GM12865 (cell line): ENCODE results near the gene PRRT1B.

ENCODE experiments used
- DNase-seq: peaks from one replicate; pipeline ENCODE4 v3.0.0; 2010; ENCODE audit warnings: low read depth
- H3K4me3 ChIP-seq: 2 replicates; pipeline ENCODE4 v1.5.1; 2011; ENCODE audit warnings: mild to moderate bottlenecking, low read depth, low read length, control low read depth
- CTCF ChIP-seq: IDR thresholded peaks from 2 replicates; pipeline ENCODE4 v1.5.1; 2011; ENCODE audit warnings: low read length, control low read depth, low read depth, inconsistent platforms; ENCODE audit not compliant: insufficient read depth; ENCODE audit errors: missing control alignments

Gene PRRT1B

GRCh38 chr9:131545003-131545785 is at the start of gene PRRT1B:
PRRT1B (plus strand) TSS chr9:131545523; CDS start chr9:131545616, 93 bp downstream.
- no peak for DNase-seq
- no peak for TF ChIP-seq CTCF
- no peak within 1 kb of the TSS for H3K4me3 ChIP-seq

DNA sequence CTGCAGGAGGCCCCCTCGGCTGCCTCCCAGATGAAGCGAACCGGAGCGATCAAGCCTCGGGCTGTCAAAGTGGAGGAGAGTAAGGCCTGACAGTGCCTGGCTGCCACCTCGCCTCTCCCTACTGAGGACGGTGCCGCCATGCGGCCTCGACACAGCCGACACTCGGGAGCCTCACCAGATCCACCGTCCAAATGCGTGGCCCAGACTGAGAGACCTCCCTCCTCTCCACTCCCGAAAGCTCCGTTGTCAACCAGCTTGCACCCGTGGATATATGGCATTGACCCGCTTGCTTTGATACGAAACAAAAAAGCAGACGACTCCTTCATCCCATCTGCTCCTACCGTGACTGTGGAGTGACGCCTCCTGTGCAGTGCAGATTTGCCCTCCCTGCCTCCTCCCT is 49.5 kb upstream of the PRRT1B start:
- no peak for TF ChIP-seq CTCF

DNA sequence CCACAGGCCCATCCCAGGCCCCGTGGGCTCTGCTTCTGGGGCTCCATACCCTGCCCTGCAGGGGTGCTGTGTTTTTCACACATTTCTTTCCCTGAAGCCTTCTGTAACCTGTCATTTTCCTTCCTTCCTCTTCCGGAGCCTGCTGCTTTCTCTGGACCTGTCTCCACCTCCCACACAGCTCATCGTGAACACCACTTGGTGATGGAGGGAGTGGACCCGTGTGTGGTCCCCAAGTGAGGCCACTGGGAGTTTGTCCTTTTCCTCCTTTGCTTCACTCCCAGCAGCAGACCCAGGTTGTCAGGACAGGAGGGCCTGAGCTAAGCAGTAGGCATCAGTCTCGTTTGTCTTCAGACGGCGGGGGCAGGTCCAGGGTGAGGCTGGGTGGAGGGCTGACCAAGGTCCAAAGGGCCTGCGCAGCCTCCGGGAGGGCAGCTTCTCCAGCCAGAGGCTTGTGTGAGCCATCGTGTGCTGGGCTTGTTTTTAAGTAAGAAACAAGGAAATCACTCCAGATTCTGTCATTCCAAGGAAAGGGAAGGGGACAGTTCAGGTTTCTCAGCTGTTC is 48.4 kb upstream of the PRRT1B start:
- TF ChIP-seq CTCF = no peak
- H3K4me3 ChIP-seq = no peak overlapping the region
- DNase-seq = no peak

More for the DNA sequence above, 49.5 kb upstream of the PRRT1B start:
- H3K4me3 ChIP-seq = no peak overlapping the region
- DNase-seq = no peak

DNA sequence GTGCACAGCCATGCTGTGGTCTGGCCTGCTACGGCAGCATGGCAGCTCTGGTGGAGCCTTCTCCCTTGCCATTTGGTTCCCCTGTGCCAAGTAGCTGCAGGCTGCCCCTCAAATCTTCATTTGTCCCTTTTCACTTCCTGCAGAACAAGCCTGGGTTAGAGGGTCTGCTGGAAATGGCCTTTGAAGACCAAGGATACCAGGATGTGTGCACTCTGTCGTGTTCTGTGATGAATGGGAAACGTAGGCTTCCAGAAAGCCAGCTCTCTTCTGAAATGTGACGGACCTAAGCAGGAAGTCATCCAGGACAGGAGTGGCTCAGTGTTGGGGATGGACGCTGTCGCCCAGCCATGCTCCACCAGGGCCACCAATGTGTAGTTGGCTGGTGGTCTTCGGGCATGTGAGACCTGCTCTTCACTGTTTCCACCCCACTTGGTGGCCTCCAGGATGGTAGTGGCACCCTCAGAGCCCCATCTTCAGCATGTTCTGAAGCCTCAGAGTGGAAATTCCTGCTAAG is 46.0 kb upstream of the PRRT1B start:
- TF ChIP-seq CTCF = no peak
- no peak overlapping the region for H3K4me3 ChIP-seq
- DNase-seq = no peak

DNA sequence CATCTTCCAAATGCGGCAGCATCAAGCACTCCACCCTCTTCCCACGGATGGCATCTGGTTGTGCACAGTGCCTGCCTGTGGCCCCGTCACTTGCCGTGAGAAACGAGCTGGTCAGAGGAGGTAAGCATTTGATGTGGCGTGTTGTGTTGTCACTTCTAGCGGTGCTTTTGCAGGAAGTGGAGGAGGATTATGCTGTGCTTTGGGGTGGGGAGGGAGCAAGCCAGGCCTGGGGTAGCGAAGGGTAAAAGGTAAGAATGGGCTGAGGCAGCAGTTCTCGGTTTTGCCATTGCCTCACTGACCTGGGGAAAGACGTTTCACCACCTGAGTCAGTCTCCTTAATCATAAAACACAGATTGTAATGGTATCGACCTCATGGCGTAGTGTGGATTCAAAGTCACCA is 44.9 kb upstream of the PRRT1B start:
- no peak for DNase-seq
- no peak overlapping the region for H3K4me3 ChIP-seq
- no peak for TF ChIP-seq CTCF

- H3K4me3 ChIP-seq = no peak overlapping the region
- no peak for DNase-seq
- no peak for TF ChIP-seq CTCF
Measured at GRCh38 chr9:131500939-131501541, 44.3 kb upstream of the PRRT1B start.
